IPS-NIHi7 (cell line): ENCODE results near the gene GAD2.

Experiments used
- DNase-seq: peaks from one replicate; pipeline ENCODE4 v3.0.0; 2012; ENCODE audit warnings: mixed read lengths; ENCODE audit errors: extremely low spot score

The GAD2 gene

GRCh38 chr10:26216585-26217395 is at the start of gene GAD2:
Gene GAD2, plus strand, starts transcription at chr10:26216774. Its CDS starts 36 bp downstream, at chr10:26216810.
- no peak for DNase-seq

DNA sequence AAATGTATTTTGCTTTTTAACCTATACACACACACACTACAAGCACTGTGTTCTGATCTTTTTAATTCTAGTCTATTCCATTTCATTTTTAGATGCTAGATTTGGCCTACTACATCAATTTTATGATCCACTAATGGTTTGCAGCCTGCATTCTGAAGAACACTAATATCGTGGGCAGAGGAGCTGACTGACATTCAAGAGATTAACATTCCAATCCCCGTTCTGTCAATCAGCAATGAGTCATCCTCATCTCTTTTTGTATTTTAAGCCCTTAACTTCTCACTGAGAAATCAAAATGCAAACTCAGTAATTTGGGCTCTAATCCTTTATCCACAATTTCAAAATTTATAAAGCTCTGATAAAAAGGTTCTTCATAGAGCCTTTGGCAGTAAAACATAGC is 47.1 kb upstream of the GAD2 start:
- no peak for DNase-seq

DNA sequence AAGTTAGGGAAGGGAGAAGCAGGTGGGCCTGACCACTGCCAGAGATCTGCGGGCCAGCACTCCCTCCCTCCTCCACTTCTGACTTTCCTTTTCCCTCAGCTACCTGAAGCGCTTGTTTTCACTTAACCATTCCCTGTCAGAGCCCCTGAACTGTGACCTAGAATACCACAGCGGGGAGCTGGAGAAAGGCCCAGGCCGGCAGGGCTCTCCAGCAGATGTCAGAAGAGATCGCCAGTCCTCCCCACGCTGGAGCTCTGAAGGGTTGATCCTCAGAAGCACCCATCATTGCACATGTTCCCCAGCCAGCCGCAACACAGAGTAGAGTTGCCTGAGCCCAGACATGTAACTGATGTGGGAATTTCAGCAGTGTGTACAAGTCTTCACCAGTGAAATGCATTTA is 44.4 kb upstream of the GAD2 start:
- peak; percentile 57 for DNase-seq

- DNase-seq, result no peak
Measured at GRCh38 chr10:26173837-26174236, 42.7 kb upstream of the GAD2 start.

DNA sequence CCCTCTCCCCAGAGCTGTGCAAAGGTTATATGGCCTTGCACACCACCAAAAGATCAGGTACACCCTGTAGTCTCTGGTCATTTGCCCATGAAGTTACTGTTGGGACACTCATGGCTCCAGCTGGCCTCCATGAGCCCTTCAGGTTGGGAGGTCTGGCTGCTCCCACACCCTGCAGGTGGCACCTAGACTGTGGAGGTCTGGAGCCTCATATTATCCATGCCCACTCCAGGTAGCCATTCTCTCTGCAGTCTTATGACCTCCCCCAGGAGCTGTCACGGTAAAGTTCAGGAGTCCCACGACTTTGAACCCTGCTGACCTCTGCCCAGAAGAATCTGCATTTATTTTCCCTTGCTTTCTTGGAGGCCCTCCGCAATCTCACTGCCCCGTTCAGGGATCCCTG is 39.2 kb upstream of the GAD2 start:
- DNase-seq, result no peak

GRCh38 chr10:26194275-26194674 is 22.3 kb upstream of the GAD2 start:
- no peak for DNase-seq

- no peak for DNase-seq
Measured at GRCh38 chr10:26197248-26197647, 19.3 kb upstream of the GAD2 start.

DNA sequence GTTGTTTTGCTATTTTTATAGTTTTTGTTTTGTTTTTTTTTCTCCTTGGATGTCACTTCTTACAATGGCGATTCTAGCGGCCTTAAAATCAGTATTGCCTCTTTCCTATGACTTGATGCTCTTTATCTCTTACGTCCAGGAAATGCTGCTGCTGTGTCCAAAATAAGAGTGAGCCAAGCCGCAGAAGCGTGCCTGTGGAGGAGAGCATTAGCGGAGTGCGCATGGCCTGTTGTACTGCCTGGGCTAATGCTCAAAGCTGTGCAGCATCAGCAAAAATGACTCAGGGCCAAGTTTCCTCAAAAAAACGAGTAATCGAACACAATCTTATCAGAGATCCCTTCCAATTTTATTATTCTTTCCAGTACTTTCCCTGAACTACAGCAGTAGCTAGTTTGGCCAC is 18.5 kb upstream of the GAD2 start:
- no peak for DNase-seq

- no peak for DNase-seq
Measured at GRCh38 chr10:26199841-26200240, 16.7 kb upstream of the GAD2 start.

DNA sequence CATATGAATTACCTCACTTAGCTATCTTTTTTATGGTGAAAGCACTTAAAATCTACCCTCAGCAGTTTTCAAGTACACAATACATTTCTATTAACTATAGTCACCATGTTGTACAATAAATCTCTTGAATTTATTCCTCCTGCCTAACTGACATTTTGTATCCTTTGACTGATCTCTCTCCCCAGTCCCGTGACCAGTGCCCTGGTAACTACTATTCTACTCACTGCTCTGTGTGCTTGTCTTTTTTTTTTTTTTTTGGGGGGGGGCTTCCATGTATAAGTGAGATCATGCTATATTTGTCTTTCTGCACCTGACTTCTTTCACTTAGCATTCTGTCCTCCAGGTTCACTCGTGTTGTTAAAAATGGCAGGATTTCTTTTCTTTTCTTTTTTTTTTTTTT is 11.4 kb upstream of the GAD2 start:
- no peak for DNase-seq

- peak; percentile 45 for DNase-seq
Measured at GRCh38 chr10:26211781-26212444, 4.7 kb upstream of the GAD2 start.

DNA sequence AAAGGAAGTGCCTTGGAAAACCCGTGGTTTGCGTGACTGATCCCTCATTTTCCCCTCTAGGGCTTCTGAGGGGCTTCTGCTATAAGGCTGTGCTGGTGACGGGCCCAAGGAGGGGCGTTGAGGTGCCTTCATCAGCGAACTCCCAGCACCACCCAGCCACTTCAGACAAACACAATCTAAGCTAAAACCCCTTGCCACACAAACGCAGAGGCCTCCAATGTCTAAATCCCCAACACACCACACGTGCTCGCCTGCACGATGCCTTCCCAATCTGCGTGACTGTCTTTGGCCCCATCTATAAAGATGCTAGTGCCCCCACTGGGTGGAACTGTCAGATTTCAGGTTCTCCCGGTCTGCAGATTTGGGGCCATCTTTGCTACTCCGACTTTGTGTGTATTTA is 4.1 kb upstream of the GAD2 start:
- no peak for DNase-seq

DNA sequence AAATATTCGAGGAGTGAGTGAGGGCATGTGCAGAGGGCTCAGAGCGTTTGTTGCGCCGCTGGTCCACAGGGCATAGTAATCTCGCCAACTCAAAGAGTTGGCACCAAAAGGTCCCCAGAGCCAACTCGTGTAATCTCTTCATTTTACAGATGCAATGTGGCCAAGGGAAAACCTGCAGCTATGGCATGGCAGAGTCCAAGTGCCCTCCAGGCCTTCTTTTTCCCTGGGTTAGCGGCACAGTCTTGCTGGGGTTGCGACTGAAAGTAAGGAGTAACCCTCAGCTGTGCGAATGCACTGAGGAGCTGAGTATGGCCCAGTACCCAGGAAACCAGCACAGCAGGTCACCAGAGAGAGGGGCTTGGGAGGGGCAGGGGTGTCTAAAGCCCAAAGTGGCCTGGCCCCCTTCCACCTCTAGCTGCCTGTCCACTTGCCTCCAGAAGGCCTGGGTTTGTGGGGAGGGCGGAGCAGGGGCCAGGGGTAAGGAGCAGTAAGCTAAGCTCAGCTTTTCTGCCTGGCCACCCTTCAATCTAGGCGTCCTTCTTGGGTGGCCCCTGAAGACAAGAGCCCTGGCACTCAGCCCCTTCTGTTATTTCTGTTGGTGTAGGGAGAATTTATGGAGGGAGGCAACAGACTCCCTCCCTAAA is 3.3 kb upstream of the GAD2 start:
- no peak for DNase-seq

GRCh38 chr10:26214004-26214403 is 2.6 kb upstream of the GAD2 start:
- peak; percentile 62 for DNase-seq

GRCh38 chr10:26214551-26215395 is 1.8 kb upstream of the GAD2 start:
- no peak for DNase-seq

DNA sequence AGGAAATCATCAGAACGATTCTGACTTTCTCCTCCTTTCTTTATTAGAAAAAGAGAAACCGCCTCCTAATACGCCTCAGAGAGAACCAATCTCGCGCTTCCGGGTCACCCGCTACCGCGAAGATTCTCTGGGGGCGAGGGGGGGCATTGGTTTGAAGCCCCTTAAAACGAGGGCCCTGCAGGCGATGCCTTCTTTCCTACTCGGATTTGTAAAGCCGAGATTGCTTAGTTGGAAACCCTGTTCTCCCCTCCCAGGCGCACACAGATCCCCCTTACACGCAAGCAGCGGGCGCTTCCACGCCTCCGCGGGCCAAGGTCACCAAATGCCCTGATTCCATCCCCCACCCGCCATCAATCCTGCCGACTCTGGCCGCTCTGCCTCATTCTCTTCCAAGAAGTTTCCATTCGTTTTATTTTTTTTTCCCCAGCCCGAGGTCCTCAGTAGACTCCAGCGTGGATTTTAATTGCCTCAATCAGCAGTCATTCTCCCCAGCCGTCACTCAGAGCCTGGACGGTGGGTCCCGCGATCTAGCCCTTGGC is 1.1 kb upstream of the GAD2 start:
- no peak for DNase-seq

DNA sequence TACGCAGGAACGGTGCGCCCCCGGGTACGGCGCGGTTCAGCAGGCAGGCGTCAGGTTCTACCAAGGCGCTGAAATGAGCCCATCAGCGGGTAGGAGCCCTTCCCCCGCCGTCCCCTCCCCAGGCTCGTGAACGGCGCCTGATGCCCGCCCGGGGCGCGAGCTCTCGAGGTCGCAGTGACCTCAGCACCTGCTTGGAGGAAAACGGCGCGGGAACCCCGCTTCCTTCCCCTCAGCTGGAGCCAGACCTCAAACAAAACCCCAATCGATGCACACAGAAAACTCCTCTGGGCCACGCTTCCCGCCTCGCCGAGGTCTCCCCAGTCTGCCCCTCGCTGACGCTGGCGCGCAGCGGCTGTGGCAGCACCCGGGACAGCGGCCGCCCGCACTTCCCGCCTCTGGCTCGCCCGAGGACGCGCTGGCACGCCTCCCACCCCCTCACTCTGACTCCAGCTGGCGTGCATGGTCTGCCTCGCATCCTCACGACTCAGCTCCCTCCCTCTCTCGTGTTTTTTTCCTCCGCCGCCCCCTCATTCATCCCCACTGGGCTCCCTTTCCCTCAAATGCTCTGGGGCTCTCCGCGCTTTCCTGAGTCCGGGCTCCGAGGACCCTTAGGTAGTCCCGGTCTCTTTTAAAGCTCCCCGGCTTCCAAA is 514 bp upstream of the GAD2 start:
- DNase-seq, result peak; percentile 91

- no peak for DNase-seq
Measured at GRCh38 chr10:26217396-26218086, 967 bp downstream of the GAD2 start.

DNA sequence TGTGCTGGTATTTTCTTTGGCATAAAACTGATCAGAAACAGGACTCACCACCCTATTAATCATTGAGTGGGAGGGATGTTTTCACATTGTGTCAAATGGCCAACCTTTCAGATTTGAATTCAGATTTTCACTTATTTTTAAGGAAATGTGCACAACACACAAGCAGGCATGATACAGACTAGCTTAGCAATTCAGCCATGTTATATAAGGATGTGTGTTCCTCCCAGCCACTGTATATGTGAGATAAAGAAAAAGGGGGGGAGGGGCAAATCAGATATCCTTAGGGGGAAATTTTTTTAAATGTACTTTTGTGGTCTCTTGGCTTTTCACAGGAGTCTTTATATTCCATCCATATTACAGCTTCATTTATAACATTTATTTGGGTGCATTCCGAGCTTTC is 3.1 kb downstream of the GAD2 start:
- no peak for DNase-seq

DNA sequence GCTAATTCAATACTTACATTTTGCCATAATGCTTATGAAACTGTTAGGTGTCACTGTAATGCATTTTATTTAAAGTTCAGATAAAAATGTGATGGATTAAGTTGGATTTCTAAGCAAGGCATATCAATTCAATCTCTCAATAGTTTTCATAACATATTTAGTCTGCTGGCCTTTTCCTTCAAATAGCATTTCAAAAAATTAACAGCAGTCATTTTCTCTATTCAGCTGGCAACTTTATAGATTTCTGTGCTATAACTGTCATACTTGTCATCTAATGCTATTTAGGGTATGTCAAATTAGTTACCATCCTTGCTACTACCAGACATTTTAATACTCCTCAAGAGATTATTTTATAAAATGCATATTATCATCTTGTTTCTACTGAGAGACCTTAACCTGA is 4.3 kb downstream of the GAD2 start:
- DNase-seq, result no peak

DNA sequence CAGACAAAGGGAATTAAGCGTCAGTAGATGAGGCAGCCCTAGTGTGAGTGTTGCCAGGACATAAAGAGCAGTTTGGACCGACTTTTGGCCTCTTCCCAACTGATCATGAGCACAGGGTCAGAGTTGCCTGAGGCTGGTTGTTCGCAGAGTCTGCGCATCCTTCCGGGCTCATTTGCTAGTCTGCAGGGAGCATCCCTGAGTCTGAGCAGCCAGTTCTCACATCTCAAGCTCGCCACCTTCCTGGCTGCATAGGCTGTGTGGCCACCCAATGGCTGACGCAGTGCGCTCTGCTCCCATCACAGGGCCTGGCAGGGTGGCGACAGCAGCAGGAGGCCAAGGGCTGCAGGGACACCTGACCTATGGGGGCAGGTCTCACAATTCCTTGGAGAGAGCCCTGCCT is 5.0 kb downstream of the GAD2 start:
- peak; percentile 32 for DNase-seq
